PC-9 (cell line): ENCODE results near the gene SEC16A.

ENCODE experiments used
- CTCF ChIP-seq: fragments of 200-600 bp; sonication (generic); conservative IDR thresholded peaks from 2 replicates; pipeline ENCODE4 v1.6.1; 2017; ENCODE audit warnings: mixed run types, antibody characterized with exemption, mild to moderate bottlenecking, moderate library complexity
- EZH2 ChIP-seq: fragments of 200-600 bp; sonication (generic); IDR thresholded peaks from 2 replicates; pipeline ENCODE4 v1.8.0; 2017; ENCODE audit warnings: antibody characterized with exemption, low read depth

DNA sequence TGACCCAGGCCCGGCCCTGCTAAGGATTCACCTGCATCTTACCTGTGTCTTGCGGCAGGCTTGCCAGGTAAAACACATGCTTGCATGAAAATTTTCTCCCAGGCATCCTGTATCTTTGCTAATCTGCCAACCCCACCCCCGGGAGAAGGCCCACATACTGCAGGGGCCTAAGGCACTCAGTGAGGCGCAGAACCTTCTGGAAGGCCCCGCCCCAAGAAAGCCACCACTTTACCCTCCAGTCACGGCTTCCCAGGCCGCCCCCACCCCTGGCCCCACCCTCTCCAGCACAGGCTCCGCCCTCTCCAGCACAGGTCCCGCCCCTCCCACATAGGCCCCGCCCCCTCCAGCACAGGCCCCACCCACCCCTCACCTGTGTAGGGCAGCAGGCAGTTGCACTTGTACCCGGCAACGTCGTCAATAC, 29.8 kb upstream of the SEC16A start:
- TF ChIP-seq EZH2: no peak
- no peak for TF ChIP-seq CTCF
